Measurements from ENCODE around the gene MEGF11. TPM values are rescaled to one million over a fixed set of nuclear protein-coding genes. Genes with fewer than 3 reads are reported as not detected.

MEGF11 gene
- total RNA-seq, 2 experiments from 2014 or later, result 3.3 to 6.8 TPM

- no peak overlapping the region for H3K4me2 ChIP-seq (ENCODE audit: low read length)
- no peaks in the 10 kb centered on the region for H3K79me2 ChIP-seq (ENCODE audit: insufficient read depth, low read depth, low read length)
- ChIA-PET POLR2A (interaction anchor here (0.7 kb wide), 1 partner anchor 158 kb away, joined by 3 read pairs; no protein-coding TSS in a partner anchor), CTCF (ENCODE audit: unreplicated experiment) (no interaction called here)
- intact Hi-C loops (cut with micrococcal nuclease; ENCODE audit: unreplicated experiment), result no loop called here
- H4K20me1 ChIP-seq (ENCODE audit: insufficient read depth, low read length), result no peaks in the 10 kb centered on the region
- no peak overlapping the region for H3K27ac ChIP-seq (ENCODE audit: low read depth, low read length, poor library complexity, severe bottlenecking)
- no peaks in the 10 kb centered on the region for H3K36me3 ChIP-seq (ENCODE audit: insufficient read depth, low read length)
- H2AFZ ChIP-seq (ENCODE audit: low read length), result no peak overlapping the region
- BruUV-seq (replicated peaks), result no TSS peak
- no peaks in the 10 kb centered on the region for H3K9me2 ChIP-seq (ENCODE audit: insufficient read depth, low read length)
- no peak for DNase-seq (ENCODE audit: low spot score)
- H3K9me3 ChIP-seq (ENCODE audit: low read length), result no peaks in the 10 kb centered on the region
- no peak overlapping the region for H3K4me3 ChIP-seq (ENCODE audit: low read depth, low read length, poor library complexity, severe bottlenecking)
- TF ChIP-seq CTCF (conservative IDR thresholded peaks at IDR 0.05; ENCODE audit: low read length) (no peak), EZH2phosphoT487 (IDR thresholded peaks at IDR 0.05; ENCODE audit: borderline replicate concordance, low read depth, low read length) (no peak)
- H3K4me1 ChIP-seq (ENCODE audit: insufficient read depth, low read length, poor library complexity, severe bottlenecking), result no peaks in the 10 kb centered on the region
These were observed 405.6 kb downstream of the MEGF11 start for GRCh38 chr15:65847989-65848388.

GRCh38 chr15:65845826-65846519 lies 407.6 kb downstream of the MEGF11 start:
- H3K79me2 ChIP-seq (ENCODE audit: insufficient read depth, low read depth, low read length), result no peaks in the 10 kb centered on the region
- no peaks in the 10 kb centered on the region for H4K20me1 ChIP-seq (ENCODE audit: insufficient read depth, low read length)
- H3K9me2 ChIP-seq (ENCODE audit: insufficient read depth, low read length), result no peaks in the 10 kb centered on the region
- H3K27ac ChIP-seq (ENCODE audit: low read depth, low read length, poor library complexity, severe bottlenecking), result no peak overlapping the region
- POLR2A ChIA-PET, result no interaction called here
- no peak for TF ChIP-seq CTCF (conservative IDR thresholded peaks at IDR 0.05; ENCODE audit: low read length)
- H3K4me1 ChIP-seq (ENCODE audit: insufficient read depth, low read length, poor library complexity, severe bottlenecking), result no peaks in the 10 kb centered on the region
- H3K36me3 ChIP-seq (ENCODE audit: insufficient read depth, low read length), result no peaks in the 10 kb centered on the region
- H2AFZ ChIP-seq (ENCODE audit: low read length), result no peak overlapping the region
- BruUV-seq (replicated peaks), result no TSS peak
- no peaks in the 10 kb centered on the region for H3K9me3 ChIP-seq (ENCODE audit: low read length)
- H3K4me3 ChIP-seq (ENCODE audit: low read depth, low read length, poor library complexity, severe bottlenecking), result no peak overlapping the region
- intact Hi-C loops (cut with micrococcal nuclease; ENCODE audit: unreplicated experiment), result no loop called here
- H3K4me2 ChIP-seq (ENCODE audit: low read length), result no peak overlapping the region
- CTCF ChIA-PET (ENCODE audit: unreplicated experiment), result no interaction called here
- no peak for DNase-seq (ENCODE audit: low spot score)

Small RNAs within 50 kb of the gene (microRNA-seq; reads per million reads assigned to microRNA genes)
- not detected for gene MIR4311 (ENCODE audit: borderline replicate concordance)

Small RNAs within 50 kb of the gene (small RNA-seq; reads per million reads assigned to genes)
- not detected for gene MIR4311

Other genes starting within 250 kb of the MEGF11 start
- gene DIS3L, start 39.8 kb upstream of the MEGF11 start, total RNA-seq (2014; rRNA removed; shearing (Covaris generic)), result 33.9 and 41.2 TPM in 2 replicates
- 57.8 and 67.6 TPM in 2 replicates for gene DIS3L, start 39.8 kb upstream of the MEGF11 start, total RNA-seq (2022)
- 26.0 and 28.6 TPM in 2 replicates for gene TIPIN, start 102.9 kb upstream of the MEGF11 start, total RNA-seq (2014; rRNA removed; shearing (Covaris generic))
- gene TIPIN, start 102.9 kb upstream of the MEGF11 start, total RNA-seq (2022), result 34.9 and 38.1 TPM in 2 replicates
- gene MAP2K1, start 133.2 kb upstream of the MEGF11 start, total RNA-seq (2014; rRNA removed; shearing (Covaris generic)), result 37.2 and 43.9 TPM in 2 replicates
- gene MAP2K1, start 133.2 kb upstream of the MEGF11 start, total RNA-seq (2022), result 82.6 and 95.8 TPM in 2 replicates
- gene SNAPC5, start 244.0 kb upstream of the MEGF11 start, total RNA-seq (2014; rRNA removed; shearing (Covaris generic)), result 30.7 and 32.6 TPM in 2 replicates
- 25.7 and 26.5 TPM in 2 replicates for gene SNAPC5, start 244.0 kb upstream of the MEGF11 start, total RNA-seq (2022)